ENCODE data around the gene PNPT1. TPM values are rescaled to one million over a fixed set of nuclear protein-coding genes. Genes with fewer than 3 reads are reported as not detected.

Gene PNPT1
- total RNA-seq, 1 experiment from 2014 or later = 31.7 TPM

DNA sequence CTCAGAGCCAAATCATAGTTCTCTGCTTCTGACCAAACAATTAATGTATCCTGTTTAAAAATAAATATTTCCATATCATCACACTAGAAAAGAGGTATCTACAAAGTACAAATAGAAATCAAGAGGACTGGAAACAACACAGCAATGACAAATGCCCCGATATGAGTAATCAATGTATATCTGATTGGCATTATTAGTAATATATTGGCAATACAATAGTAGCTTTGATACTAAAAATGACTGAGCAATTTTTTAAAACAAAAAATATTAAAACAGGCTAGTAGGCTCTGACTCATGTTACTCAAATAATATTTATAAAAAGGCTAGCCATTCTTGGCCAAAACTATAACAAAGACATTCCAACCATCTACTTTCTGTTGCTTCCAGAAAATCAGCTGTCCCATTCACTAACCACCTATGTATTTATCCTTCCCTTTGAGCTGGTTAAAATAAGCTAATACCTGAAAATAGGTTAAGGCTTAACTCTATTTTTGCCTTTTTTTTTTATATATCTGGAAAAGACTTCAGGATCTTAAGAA lies 89.5 kb downstream of the PNPT1 start (continued):
- TF ChIP-seq REST (IDR thresholded peaks at IDR 0.05; ENCODE audit: low read depth) (no peak), EZH2 (IDR thresholded peaks at IDR 0.05) (no peak), POLR2A (IDR thresholded peaks at IDR 0.05; ENCODE audit: borderline replicate concordance, extremely low read depth, insufficient read depth, insufficient read length) (no peak), SRF (IDR thresholded peaks at IDR 0.05; ENCODE audit: low read depth) (no peak)
- TF ChIP-seq, protein P1, sequence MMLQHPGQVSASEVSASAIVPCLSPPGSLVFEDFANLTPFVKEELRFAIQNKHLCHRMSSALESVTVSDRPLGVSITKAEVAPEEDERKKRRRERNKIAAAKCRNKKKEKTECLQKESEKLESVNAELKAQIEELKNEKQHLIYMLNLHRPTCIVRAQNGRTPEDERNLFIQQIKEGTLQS (IDR thresholded peaks at IDR 0.05) = no peak

DNA sequence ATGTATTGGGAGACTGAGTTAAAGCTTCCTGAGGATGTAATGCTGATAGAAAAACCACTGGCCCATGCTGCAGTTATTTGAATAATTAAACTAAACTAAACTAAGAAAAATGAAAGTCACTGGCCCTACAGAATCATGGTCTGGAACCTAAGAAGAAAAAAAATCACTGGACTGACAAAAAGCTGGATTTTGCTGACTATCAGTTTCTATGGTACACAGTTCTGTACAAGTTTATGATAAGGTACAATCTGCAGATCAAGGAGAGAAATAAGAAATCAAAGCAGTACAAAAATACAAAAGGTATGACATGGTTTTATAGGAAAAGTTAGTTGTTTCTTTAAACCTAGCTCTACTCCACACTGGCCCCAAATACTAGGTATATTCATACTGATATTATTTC lies 91.8 kb downstream of the PNPT1 start:
- Histone ChIP-seq H3K27ac (ENCODE audit: low read depth, low read length) (no peak overlapping the region), H3K4me1 (ENCODE audit: control insufficient read depth in 1 of 2, insufficient read depth in 2 of 2, low read length in 2 of 2) (no peaks in the 10 kb centered on the region), H3K9me2 (ENCODE audit: insufficient read depth) (no peaks in the 10 kb centered on the region), H3K27me3 (ENCODE audit: insufficient read depth, low read length) (no peaks in the 10 kb centered on the region), H3K36me3 (ENCODE audit: control insufficient read depth in 1 of 2, insufficient read depth in 2 of 2, low read length in 2 of 2) (peaks cover 9 to 12% of the 10 kb centered on the region in 2 experiments; a peak in 3 of 4 replicates), H4K20me1 (ENCODE audit: insufficient read depth) (peaks cover 4% of the 10 kb centered on the region), H3K9me3 (ENCODE audit: control insufficient read depth in 1 of 2, insufficient read depth in 1 of 2, low read depth in 1 of 2, low read length in 2 of 2) (no peaks in the 10 kb centered on the region), H2AFZ (ENCODE audit: low read depth, low read length, poor library complexity, severe bottlenecking) (no peak overlapping the region), H3K79me2 (ENCODE audit: insufficient read depth, low read length) (peaks cover 41% of the 10 kb centered on the region), H3K4me2 (ENCODE audit: low read length) (no peak overlapping the region), H3K4me3 (replicated peaks in 1 of 2; ENCODE audit: low read depth in 1 of 2, low read length in 2 of 2) (no peak overlapping the region), H3K9ac (ENCODE audit: low read length) (no peak overlapping the region)
- CTCF ChIA-PET = interaction anchor here (0.9 kb wide), 1 partner anchor 19 kb away, joined by 3 read pairs; no protein-coding TSS in a partner anchor
- no peak for ATAC-seq
- no TSS peak for BruUV-seq (replicated peaks)
- no peak for DNase-seq (ENCODE audit: low read depth, low spot score)
- RAD21 ChIA-PET (ENCODE audit: low non-redundant PET in 1 of 2, low total read pairs in 2 of 2, uncharacterized antibody in 2 of 2, unreplicated experiment in 2 of 2) = no interaction called here
- POLR2A ChIA-PET = interaction anchor here (1.3 kb wide), 1 partner anchor 10 kb away, joined by 4 read pairs; no protein-coding TSS in a partner anchor
- no peak for TF ChIP-seq CEBPB (IDR thresholded peaks at IDR 0.05; ENCODE audit: low read depth)
- TF ChIP-seq REST (IDR thresholded peaks at IDR 0.05; ENCODE audit: low read depth) = no peak
- intact Hi-C loops (cut with micrococcal nuclease) = no loop called here
